SK-N-SH (cell line): Measurements from ENCODE around the gene TOX4. TPM values are rescaled to one million over a fixed set of nuclear protein-coding genes. Genes with fewer than 3 reads are reported as not detected.

Source experiments
- CTCF ChIA-PET: fragments of 300-600, 350-600 bp; formaldehyde crosslinking; extraction: SDS; loops from one replicate; lab custom pipeline; 2021; lab: Yijun Ruan, JAX
- POLR2A ChIA-PET: fragments of 350-600 bp; sonication (Branson Sonifier 250); formaldehyde crosslinking; extraction: SDS; loops from one replicate; lab custom pipeline; 2020; ENCODE audit warnings: antibody characterized with exemption, inconsistent platforms; lab: Yijun Ruan, JAX
- DNase-seq: peaks from one replicate; pipeline ENCODE4 v3.0.0; 2012
- H2AFZ ChIP-seq: fragments of 200-600 bp; sonication (generic); 2 replicates; pipeline ENCODE4 v1.8.1; 2016; ENCODE audit warnings: antibody characterized with exemption, mild to moderate bottlenecking, low read depth
- H3F3A ChIP-seq: fragments of 200-600 bp; sonication (generic); replicated peaks from 2 replicates; pipeline ENCODE3; 2016; ENCODE audit warnings: antibody characterized with exemption, mild to moderate bottlenecking; ENCODE audit not compliant: insufficient read depth
- H3K27ac ChIP-seq, 2 experiments: fragments of 200-500 bp in 1 of 2; fragments of 200-600 bp in 1 of 2; sonication (Bioruptor generic) in 1 of 2; sonication (generic), shearing (Covaris generic) in 1 of 2; 2 replicates each; pipeline versions ENCODE4 v1.5.1 to v1.6.1; 2014 to 2016; ENCODE audit warnings: low read depth in 2 of 2, inconsistent platforms in 1 of 2, low read length in 1 of 2, mild to moderate bottlenecking in 1 of 2, mixed read lengths in 1 of 2
- H3K27me3 ChIP-seq: fragments of 200-600 bp; sonication (generic), shearing (Covaris generic); 2 replicates; pipeline ENCODE4 v1.6.1; 2016; ENCODE audit warnings: mixed run types; ENCODE audit not compliant: insufficient read depth
- H3K36me3 ChIP-seq, 2 experiments: fragments of 200-500 bp in 1 of 2; fragments of 200-600 bp in 1 of 2; sonication (Bioruptor generic) in 1 of 2; sonication (generic) in 1 of 2; replicated peaks in 1 of 2; 2 replicates each; pipeline versions ENCODE3 to v1.5.1; 2014 to 2016; ENCODE audit warnings: low read length in 1 of 2, mild to moderate bottlenecking in 1 of 2; ENCODE audit not compliant: insufficient read depth in 2 of 2, control insufficient read depth in 1 of 2
- H3K4me1 ChIP-seq, 2 experiments: fragments of 200-500 bp in 1 of 2; fragments of 200-600 bp in 1 of 2; sonication (Bioruptor generic) in 1 of 2; sonication (generic), shearing (Covaris generic) in 1 of 2; 2 replicates each; pipeline versions ENCODE4 v1.5.1 to v1.6.1; 2014 to 2016; ENCODE audit warnings: low read depth in 1 of 2, low read length in 1 of 2, mixed run types in 1 of 2; ENCODE audit not compliant: insufficient read depth in 2 of 2, control insufficient read depth in 1 of 2
- H3K4me2 ChIP-seq: fragments of 200-600 bp; sonication (generic), shearing (Covaris generic); 2 replicates; pipeline ENCODE4 v1.6.1; 2017; ENCODE audit warnings: mixed run types
- H3K4me3 ChIP-seq, 2 experiments: fragments of 200-500 bp in 1 of 2; fragments of 200-600 bp in 1 of 2; sonication (Bioruptor generic) in 1 of 2; sonication (generic), shearing (Covaris generic) in 1 of 2; 2 replicates each; pipeline versions ENCODE4 v1.5.1 to v1.8.1; 2014 to 2016; ENCODE audit warnings: low read depth in 2 of 2, inconsistent platforms in 1 of 2, low read length in 1 of 2, mild to moderate bottlenecking in 1 of 2, mixed read lengths in 1 of 2, moderate library complexity in 1 of 2
- H3K79me2 ChIP-seq: fragments of 200-600 bp; sonication (generic); 2 replicates; pipeline ENCODE4 v1.8.1; 2017; ENCODE audit warnings: mild to moderate bottlenecking; ENCODE audit not compliant: insufficient read depth
- H3K9ac ChIP-seq: fragments of 200-600 bp; sonication (generic); 2 replicates; pipeline ENCODE4 v1.6.1; 2017; ENCODE audit warnings: mixed run types
- H3K9me2 ChIP-seq: fragments of 200-600 bp; sonication (generic); 2 replicates; pipeline ENCODE4 v1.6.1; 2017; ENCODE audit warnings: mixed run types
- H3K9me3 ChIP-seq: fragments of 200-600 bp; sonication (generic); 2 replicates; pipeline ENCODE4 v1.6.1; 2017; ENCODE audit warnings: mixed run types, mild to moderate bottlenecking, moderate library complexity
- H4K20me1 ChIP-seq: fragments of 200-600 bp; sonication (generic); 2 replicates; pipeline ENCODE4 v1.6.1; 2017; ENCODE audit warnings: mild to moderate bottlenecking, mixed run types; ENCODE audit not compliant: insufficient read depth
- CHD2 ChIP-seq: fragments of 150-350 bp; IDR thresholded peaks from 2 replicates; pipeline ENCODE4 v1.6.1; 2018; ENCODE audit warnings: low read length; ENCODE audit not compliant: partially characterized antibody
- CTCF ChIP-seq: fragments of 200-600 bp; sonication (generic); IDR thresholded peaks from 2 replicates; pipeline ENCODE4 v1.6.1; 2017; ENCODE audit warnings: antibody characterized with exemption, mild to moderate bottlenecking, moderate library complexity
- EP300 ChIP-seq, 2 experiments: IDR thresholded peaks; 2 replicates each; pipeline versions ENCODE4 v1.4.0 to v1.6.1; 2012; ENCODE audit warnings: borderline replicate concordance in 1 of 2, low read depth in 1 of 2, low read length in 1 of 2
- FOSL2 ChIP-seq: IDR thresholded peaks from 2 replicates; pipeline ENCODE4 v1.4.0; 2012; ENCODE audit warnings: low read depth, mild to moderate bottlenecking, moderate library complexity, borderline replicate concordance
- GABPA ChIP-seq: IDR thresholded peaks from 2 replicates; pipeline ENCODE4 v1.4.0; 2012; ENCODE audit warnings: low read depth, mild to moderate bottlenecking
- IRF3 ChIP-seq: fragments of 150-350 bp; IDR thresholded peaks from 2 replicates; pipeline ENCODE4 v1.6.1; 2016; ENCODE audit warnings: mild to moderate bottlenecking, low read depth, low read length
- JUND ChIP-seq: IDR thresholded peaks from 2 replicates; pipeline ENCODE4 v1.4.0; 2012
- MEF2A ChIP-seq: IDR thresholded peaks from 2 replicates; pipeline ENCODE4 v1.4.0; 2012; ENCODE audit warnings: low read depth, borderline replicate concordance
- MXI1 ChIP-seq: IDR thresholded peaks from 2 replicates; pipeline ENCODE4 v1.6.1; 2012; ENCODE audit warnings: mild to moderate bottlenecking, low read depth, low read length, improper control_type of control experiment
- NFIC ChIP-seq: IDR thresholded peaks from 2 replicates; pipeline ENCODE4 v1.4.0; 2012; ENCODE audit warnings: borderline replicate concordance
- POLR2AphosphoS5 ChIP-seq: IDR thresholded peaks from 2 replicates; pipeline ENCODE4 v1.6.1; 2012; ENCODE audit warnings: low read depth, low read length
- RAD21 ChIP-seq: IDR thresholded peaks from 2 replicates; pipeline ENCODE4 v1.6.1; 2012; ENCODE audit warnings: mild to moderate bottlenecking, low read length
- RCOR1 ChIP-seq: fragments of 150-350 bp; IDR thresholded peaks from 2 replicates; pipeline ENCODE4 v1.6.1; 2017; ENCODE audit warnings: antibody characterized with exemption, low read length
- REST ChIP-seq: IDR thresholded peaks from 2 replicates; pipeline ENCODE4 v1.6.1; 2012; ENCODE audit warnings: mild to moderate bottlenecking, low read depth, low read length, moderate library complexity
- RFX5 ChIP-seq: IDR thresholded peaks from 2 replicates; pipeline ENCODE4 v1.6.1; 2012; ENCODE audit warnings: mild to moderate bottlenecking, improper control_type of control experiment, low read length
- SIN3A ChIP-seq: IDR thresholded peaks from 2 replicates; pipeline ENCODE4 v1.6.1; 2012; ENCODE audit warnings: low read depth, mild to moderate bottlenecking, low read length, moderate library complexity, borderline replicate concordance
- TCF12 ChIP-seq: IDR thresholded peaks from 2 replicates; pipeline ENCODE4 v1.4.0; 2012
- YY1 ChIP-seq: IDR thresholded peaks from 2 replicates; pipeline ENCODE4 v1.4.0; 2012; ENCODE audit warnings: low read depth, mild to moderate bottlenecking
- WGBS: methylation state at CpG from one replicate; pipeline ENCODE4 v1.1.6; 2017; ENCODE audit warnings: low lambda C conversion rate; 5-methylcytosine and 5-hydroxymethylcytosine counted together
- polyA plus RNA-seq, 3 experiments: library from polyadenylated mRNA; depleted of rRNA; stranded (reverse); fragments of >200 nt; gene quantifications; 2 replicates each; pipeline ENCODE4 v1.2.3, GENCODE V29; 2012
- TF ChIP-seq, protein P1 (sequence below): IDR thresholded peaks from 2 replicates; pipeline ENCODE4; 2012
- TF ChIP-seq, protein P2 (sequence below): IDR thresholded peaks from 2 replicates; pipeline ENCODE4 v1.4.0; 2012; ENCODE audit warnings: low read depth

Gene TOX4
- polyA plus RNA-seq, 1 of the 3 experiments (the other 2 are of a cell fraction): 52.3 TPM

DNA sequence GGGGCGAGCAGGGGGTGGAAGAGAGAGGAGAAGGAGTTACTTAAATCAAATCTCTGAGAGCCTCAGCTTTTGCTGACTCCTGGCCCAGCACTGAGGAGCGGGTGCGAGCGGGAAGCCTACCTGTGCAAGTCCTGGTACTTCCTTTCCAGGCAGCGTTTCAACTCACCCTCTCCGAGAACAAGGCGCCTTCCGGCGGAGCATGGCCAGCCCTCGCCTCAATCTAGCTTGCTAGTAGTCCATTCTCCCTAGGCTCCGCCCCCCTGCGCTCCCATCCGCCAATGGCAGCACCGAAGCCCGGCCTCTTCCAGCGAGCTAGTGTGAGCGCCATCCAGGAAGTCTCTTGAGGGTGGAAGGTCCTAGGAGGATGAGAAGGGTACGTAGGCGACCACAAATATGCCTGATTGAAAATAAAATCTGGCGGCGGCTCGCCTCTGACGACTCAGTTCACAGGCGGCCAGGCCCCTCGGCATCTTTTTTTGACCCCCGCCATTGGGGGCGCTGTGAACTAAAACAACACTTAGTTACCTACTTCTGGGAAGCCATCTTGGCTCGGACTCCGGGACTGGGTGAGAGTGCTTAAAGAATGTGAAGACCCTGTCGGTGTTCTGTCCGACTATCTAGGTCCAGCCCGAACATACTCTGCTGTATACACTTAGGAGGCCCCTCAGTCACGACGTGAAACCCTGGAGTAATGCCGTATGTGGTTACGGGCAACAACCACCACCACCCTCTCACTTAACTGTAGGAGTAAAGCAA lies 20.9 kb upstream of the TOX4 start, which contains the start of gene CHD8 (continued):
- TF ChIP-seq SIN3A (peak; percentile 21; the same call in 1 of the 2 replicates), TCF12 (peak; percentile 29; the same call in 1 of the 2 replicates), CHD2 (peak; percentile 92), MXI1 (peak; percentile 92), RCOR1 (peak; percentile 65), POLR2AphosphoS5 (peak; percentile 70), IRF3 (0 out of 2 replicates have a peak, but pooled peaks have one; percentile 22), YY1 (peak; percentile 91)
- TF ChIP-seq, protein P1, sequence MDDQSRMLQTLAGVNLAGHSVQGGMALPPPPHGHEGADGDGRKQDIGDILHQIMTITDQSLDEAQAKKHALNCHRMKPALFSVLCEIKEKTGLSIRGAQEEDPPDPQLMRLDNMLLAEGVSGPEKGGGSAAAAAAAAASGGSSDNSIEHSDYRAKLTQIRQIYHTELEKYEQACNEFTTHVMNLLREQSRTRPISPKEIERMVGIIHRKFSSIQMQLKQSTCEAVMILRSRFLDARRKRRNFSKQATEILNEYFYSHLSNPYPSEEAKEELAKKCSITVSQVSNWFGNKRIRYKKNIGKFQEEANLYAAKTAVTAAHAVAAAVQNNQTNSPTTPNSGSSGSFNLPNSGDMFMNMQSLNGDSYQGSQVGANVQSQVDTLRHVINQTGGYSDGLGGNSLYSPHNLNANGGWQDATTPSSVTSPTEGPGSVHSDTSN: peak; percentile 88
- TF ChIP-seq, protein P2, sequence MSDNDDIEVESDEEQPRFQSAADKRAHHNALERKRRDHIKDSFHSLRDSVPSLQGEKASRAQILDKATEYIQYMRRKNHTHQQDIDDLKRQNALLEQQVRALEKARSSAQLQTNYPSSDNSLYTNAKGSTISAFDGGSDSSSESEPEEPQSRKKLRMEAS: peak; percentile 77

- Histone ChIP-seq H3K9me3 (no peaks in the 10 kb centered on the region), H3K9me2 (no peaks in the 10 kb centered on the region), H4K20me1 (no peaks in the 10 kb centered on the region; the same call in 1 of the 2 replicates), H3F3A (peaks cover 18% of the 10 kb centered on the region), H3K4me3 (no peak overlapping the region), H3K4me1 (0 out of 4 replicates have a peak, but pooled peaks cover 0 to 4% of the 10 kb centered on the region in 2 experiments), H3K79me2 (0 out of 2 replicates have a peak, but pooled peaks cover 9% of the 10 kb centered on the region), H3K27ac (peak overlapping the region in 1 of 2 experiments; percentile 84; a peak in 2 of 4 replicates), H3K36me3 (peaks cover 14 to 36% of the 10 kb centered on the region in 2 experiments), H3K9ac (no peak overlapping the region), H3K27me3 (no peaks in the 10 kb centered on the region), H3K4me2 (no peak overlapping the region), H2AFZ (no peak overlapping the region)
- DNase-seq: no peak
- CTCF ChIA-PET: interaction anchor here (2.8 kb wide), 1 partner anchor 10 kb away, joined by 10 read pairs; the partner anchor contains the start of genes RAB2B and TOX4
- 16% methylated on average over 1 of the region's 1 CpG for WGBS
- POLR2A ChIA-PET: no interaction called here
- TF ChIP-seq, protein P2: peak; percentile 71
- TF ChIP-seq CTCF (no peak), JUND (peak; percentile 61), REST (no peak), CHD2 (no peak), EP300 (IDR thresholded peaks at IDR 0.05; ENCODE audit: borderline replicate concordance in 1 of 2, low read depth in 1 of 2, low read length in 1 of 2) (no peak), RAD21 (no peak), GABPA (no peak), NFIC (peak; percentile 69), MEF2A (0 out of 2 replicates have a peak, but pooled peaks have one; percentile 26), RFX5 (no peak), FOSL2 (peak; percentile 62; the same call in 1 of the 2 replicates), TCF12 (peak; percentile 75)
- TF ChIP-seq, protein P1: peak; percentile 49; the same call in 1 of the 2 replicates
Observed at GRCh38 chr14:21467616-21468015, 9.4 kb upstream of the TOX4 start.
